Effector memory CD4-positive, alpha-beta T cell (primary cell): ENCODE data around the gene DNASE1L3.

Experiments used
- DNase-seq, 3 donors: peaks; one replicate each; pipeline ENCODE4 v3.0.0-alpha.2; 2020
- H3K27ac ChIP-seq: 2 replicates; pipeline ENCODE4 v1.7.0; 2013; ENCODE audit warnings: mild to moderate bottlenecking, low read length, moderate library complexity; ENCODE audit not compliant: insufficient read depth, poor library complexity, severe bottlenecking
- H3K27me3 ChIP-seq: replicated peaks from 2 replicates; pipeline ENCODE4 v1.7.0; 2013; ENCODE audit warnings: mild to moderate bottlenecking, low read length; ENCODE audit not compliant: insufficient read depth, control insufficient read depth, poor library complexity, severe bottlenecking
- H3K36me3 ChIP-seq: 2 replicates; pipeline ENCODE4 v1.7.0; 2013; ENCODE audit warnings: mild to moderate bottlenecking, low read length, moderate library complexity; ENCODE audit not compliant: control insufficient read depth, insufficient read depth
- H3K4me1 ChIP-seq: 2 replicates; pipeline ENCODE4 v1.7.0; 2013; ENCODE audit warnings: low read length, mild to moderate bottlenecking; ENCODE audit not compliant: control insufficient read depth, insufficient read depth, poor library complexity, severe bottlenecking
- H3K4me3 ChIP-seq: 2 replicates; pipeline ENCODE4 v1.7.0; 2013; ENCODE audit warnings: low read length, low read depth, mild to moderate bottlenecking; ENCODE audit not compliant: insufficient read depth, poor library complexity, severe bottlenecking
- H3K9me3 ChIP-seq: 2 replicates; pipeline ENCODE4 v1.7.0; 2013; ENCODE audit warnings: mild to moderate bottlenecking, low read length, moderate library complexity; ENCODE audit not compliant: control insufficient read depth

The DNASE1L3 gene

DNA sequence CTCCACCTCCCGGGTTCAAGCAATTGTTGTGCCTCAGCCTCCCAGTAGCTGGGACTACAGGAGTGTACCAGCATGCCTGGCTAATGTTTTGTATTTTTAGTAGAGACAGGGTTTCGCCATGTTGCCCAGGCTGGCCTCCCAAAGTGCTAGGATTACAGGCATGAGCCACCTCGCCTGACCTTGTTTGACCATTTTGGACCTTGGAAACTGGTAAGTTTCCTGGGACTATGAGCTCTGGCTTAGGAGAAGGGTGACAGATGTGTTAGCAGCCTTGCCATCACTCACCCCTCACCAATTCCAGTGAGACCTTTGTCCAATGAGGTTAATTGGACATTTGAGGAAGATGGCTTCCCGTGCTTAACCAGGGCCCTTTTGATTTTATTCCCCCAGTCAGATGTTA, 19.9 kb downstream of the DNASE1L3 start:
- H3K36me3 ChIP-seq = no peaks in the 10 kb centered on the region
- no peak for DNase-seq
- no peaks in the 10 kb centered on the region for H3K27me3 ChIP-seq
- H3K4me3 ChIP-seq = no peak overlapping the region
- H3K27ac ChIP-seq = no peak overlapping the region
- H3K9me3 ChIP-seq = no peaks in the 10 kb centered on the region
- H3K4me1 ChIP-seq = no peaks in the 10 kb centered on the region

DNA sequence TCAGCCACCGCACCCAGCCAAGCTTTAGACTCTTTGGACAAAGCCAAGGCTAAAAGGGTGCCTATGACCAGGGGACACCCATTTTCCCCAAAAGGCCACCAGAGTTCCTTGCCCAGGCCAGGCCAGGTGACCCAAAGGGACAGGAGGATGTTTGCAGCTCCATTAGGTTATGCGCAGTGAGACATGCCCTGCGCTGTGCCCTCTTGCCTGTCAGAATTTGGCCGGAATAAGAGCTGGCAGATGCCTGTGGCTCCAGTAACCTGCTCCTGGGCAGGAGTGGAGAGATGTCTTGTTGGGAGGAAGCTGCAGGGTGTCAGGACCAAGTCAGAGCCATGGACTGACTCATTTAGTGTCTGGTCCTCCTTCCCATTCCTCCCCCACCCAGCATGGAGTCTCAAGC, 20.5 kb downstream of the DNASE1L3 start:
- H3K4me1 ChIP-seq = no peaks in the 10 kb centered on the region
- no peak overlapping the region for H3K27ac ChIP-seq
- no peaks in the 10 kb centered on the region for H3K27me3 ChIP-seq
- no peaks in the 10 kb centered on the region for H3K9me3 ChIP-seq
- DNase-seq = no peak
- H3K36me3 ChIP-seq = no peaks in the 10 kb centered on the region
- no peak overlapping the region for H3K4me3 ChIP-seq

DNA sequence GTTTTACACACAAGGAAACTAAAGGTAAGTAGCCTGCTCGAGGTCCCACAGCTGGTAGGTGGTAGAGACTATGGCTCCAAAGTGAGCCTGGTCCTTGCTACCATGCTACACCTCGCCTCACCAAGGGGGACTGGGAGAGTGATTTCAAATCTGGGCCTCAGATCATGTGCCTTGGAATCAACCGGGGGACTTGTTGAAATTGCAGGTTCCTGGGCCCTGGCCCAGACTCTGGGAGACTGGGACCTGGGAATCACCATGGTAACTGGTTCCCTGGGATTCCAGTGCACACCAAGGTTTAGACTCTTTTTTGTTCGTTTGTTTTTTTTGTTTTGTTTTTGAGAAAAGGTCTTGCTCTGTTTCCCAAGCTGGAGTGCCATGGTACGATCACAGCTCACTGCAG, 21.1 kb downstream of the DNASE1L3 start:
- Histone ChIP-seq H3K27ac (no peak overlapping the region), H3K4me3 (no peak overlapping the region), H3K9me3 (no peaks in the 10 kb centered on the region), H3K4me1 (no peaks in the 10 kb centered on the region), H3K36me3 (no peaks in the 10 kb centered on the region), H3K27me3 (no peaks in the 10 kb centered on the region)
- DNase-seq = no peak

DNA sequence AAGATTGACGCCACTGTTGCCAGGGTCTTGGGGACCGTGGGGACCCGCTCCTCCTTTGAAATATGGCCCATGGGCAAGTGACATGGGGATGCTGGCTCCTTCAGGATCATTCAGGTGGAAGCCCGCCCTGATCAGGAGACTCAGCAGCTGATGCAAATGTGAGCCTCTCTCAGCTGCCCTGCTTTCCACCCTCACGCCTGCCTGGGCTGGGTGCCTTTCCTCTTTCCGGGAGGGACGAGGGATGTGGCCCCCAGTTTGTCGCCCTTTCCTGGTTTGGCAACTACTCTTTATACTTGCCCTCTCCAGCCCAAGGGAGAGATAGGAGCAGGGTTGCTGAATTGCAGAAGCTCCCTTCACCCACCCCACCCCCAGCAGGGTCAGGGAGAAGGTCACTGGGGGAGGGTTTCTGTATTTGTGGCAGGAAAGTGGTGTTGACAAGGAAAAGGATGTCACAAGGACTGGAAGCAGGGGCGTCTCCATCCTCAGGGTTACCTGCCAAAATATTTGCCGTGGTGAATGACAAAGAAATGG, 21.8 kb downstream of the DNASE1L3 start:
- no peak overlapping the region for H3K27ac ChIP-seq

DNA sequence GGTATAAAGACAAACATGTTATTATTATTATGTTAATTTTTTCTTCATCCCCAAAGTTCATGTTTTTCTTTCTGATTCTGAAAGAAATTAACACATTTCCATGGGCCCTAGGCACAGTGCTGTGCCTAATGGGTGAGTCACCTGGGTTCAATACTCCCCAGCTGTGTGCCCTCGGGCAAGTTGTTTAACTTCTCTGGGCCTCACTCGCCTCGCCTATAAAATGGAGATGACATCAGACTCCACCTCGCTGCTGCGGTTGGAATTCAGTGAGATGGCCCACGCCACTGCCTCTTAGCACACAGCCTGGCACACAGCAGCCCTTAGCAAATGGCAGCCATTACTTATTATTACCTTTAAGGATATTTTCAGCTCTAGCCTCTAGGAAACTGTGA, 22.6 kb downstream of the DNASE1L3 start:
- H3K9me3 ChIP-seq = no peaks in the 10 kb centered on the region
- H3K27ac ChIP-seq = no peak overlapping the region
- H3K4me3 ChIP-seq = no peak overlapping the region
- H3K36me3 ChIP-seq = no peaks in the 10 kb centered on the region
- H3K4me1 ChIP-seq = no peaks in the 10 kb centered on the region
- no peak for DNase-seq
- H3K27me3 ChIP-seq = no peaks in the 10 kb centered on the region

More for the DNA sequence above, 21.8 kb downstream of the DNASE1L3 start:
- no peaks in the 10 kb centered on the region for H3K9me3 ChIP-seq
- H3K36me3 ChIP-seq = no peaks in the 10 kb centered on the region
- H3K27me3 ChIP-seq = no peaks in the 10 kb centered on the region
- H3K4me3 ChIP-seq = no peak overlapping the region
- no peak for DNase-seq
- no peaks in the 10 kb centered on the region for H3K4me1 ChIP-seq

DNA sequence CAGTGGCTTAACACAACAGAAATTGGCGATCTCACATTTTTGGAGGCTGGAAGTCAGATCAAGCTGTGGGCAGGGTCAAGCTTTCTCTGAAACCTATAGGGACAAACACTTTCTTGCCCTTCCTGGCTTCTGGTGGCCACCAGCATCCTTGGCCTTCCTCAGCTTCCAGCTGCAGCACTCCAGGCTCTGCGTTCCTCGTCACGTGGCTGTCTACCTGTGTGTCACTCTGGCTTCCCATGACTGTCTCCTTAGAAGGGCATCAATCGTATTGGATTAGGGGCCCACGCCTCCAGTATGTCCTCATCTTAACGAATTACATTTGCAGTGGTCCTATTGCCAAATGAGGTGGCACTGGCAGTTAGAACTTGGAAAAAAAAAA, 25.8 kb downstream of the DNASE1L3 start:
- Histone ChIP-seq H3K27ac (no peak overlapping the region), H3K4me3 (no peak overlapping the region), H3K27me3 (no peaks in the 10 kb centered on the region), H3K9me3 (no peaks in the 10 kb centered on the region), H3K4me1 (no peaks in the 10 kb centered on the region), H3K36me3 (no peaks in the 10 kb centered on the region)
- DNase-seq = no peak

DNA sequence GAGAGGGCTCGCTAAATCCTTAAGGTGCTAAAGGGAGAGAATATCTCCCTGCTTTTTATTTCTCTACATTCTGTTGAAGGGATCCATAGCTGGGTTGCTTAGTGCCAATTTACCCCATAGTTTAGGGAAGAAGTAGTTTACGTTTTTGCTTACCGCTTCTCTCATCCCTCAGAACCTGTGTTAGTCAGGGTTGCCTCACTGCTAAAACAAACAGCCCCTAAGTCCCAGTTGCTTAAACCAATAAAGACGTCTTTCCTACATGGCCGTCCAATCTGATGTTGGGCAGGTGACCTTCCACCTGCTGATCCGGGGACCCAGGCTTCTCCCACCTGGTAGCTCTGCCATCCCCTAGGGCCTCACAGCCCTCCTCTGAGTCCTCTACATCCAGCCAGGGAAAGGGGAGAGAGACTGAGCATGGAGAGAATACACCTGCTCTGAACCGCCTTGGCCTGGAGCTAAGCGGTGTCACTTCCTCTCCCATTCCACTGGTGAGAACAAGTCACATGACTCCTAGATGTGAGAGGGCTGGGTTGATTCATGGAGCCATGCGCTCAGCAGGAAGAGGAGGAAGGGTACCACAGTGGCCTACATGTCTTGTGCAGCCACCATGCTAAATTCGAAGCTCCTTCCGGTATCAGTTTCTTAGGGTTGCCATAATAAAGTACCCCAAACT, 26.3 kb downstream of the DNASE1L3 start:
- Histone ChIP-seq H3K36me3 (no peaks in the 10 kb centered on the region), H3K27ac (no peak overlapping the region), H3K4me3 (no peak overlapping the region), H3K9me3 (no peaks in the 10 kb centered on the region), H3K4me1 (no peaks in the 10 kb centered on the region), H3K27me3 (no peaks in the 10 kb centered on the region)
- DNase-seq = no peak

DNA sequence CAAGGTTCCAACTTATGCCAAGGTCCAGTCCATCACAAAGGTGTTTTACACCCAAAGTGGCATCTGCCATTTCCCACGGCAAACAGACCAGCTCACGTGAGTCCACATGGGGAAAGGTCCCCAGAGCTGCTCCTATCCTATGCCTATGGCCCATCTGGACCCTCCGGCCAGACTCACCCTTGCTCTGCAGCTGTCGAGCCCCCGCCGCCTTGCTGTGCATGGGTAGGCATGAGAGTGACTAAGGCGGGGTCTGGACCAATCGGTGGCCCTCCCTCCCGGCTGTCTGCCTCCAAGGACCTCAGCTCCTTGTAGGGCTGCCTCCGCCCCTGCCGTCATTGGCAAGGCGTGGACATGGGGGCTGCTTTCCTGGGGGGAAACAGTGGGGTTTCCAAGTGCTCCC, 26.9 kb downstream of the DNASE1L3 start:
- H3K27ac ChIP-seq = no peak overlapping the region

DNA sequence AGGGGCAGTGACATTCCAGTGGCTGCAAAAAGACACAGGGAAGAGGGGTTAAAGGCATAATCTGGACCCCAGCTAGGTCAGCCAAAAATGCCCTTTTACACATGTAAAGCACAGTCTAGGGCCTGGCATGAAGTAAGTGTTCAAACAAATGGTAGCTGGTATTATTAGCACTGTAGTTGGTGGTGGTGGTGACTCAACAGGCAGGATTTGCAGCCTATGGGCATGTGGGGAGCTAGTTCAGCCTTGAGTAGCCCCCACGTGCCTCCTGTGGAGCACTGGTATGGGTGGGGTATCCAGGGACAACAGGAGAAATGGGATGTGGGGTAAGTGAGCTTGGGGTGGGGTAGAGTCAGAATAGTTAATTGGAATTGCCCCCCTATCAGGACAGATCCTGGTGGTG, 27.6 kb downstream of the DNASE1L3 start:
- Histone ChIP-seq H3K4me1 (peaks cover 5% of the 10 kb centered on the region), H3K36me3 (no peaks in the 10 kb centered on the region), H3K4me3 (no peak overlapping the region), H3K9me3 (no peaks in the 10 kb centered on the region), H3K27ac (no peak overlapping the region), H3K27me3 (no peaks in the 10 kb centered on the region)
- DNase-seq = no peak

More for the DNA sequence above, 26.9 kb downstream of the DNASE1L3 start:
- H3K4me3 ChIP-seq = no peak overlapping the region
- no peaks in the 10 kb centered on the region for H3K9me3 ChIP-seq
- H3K36me3 ChIP-seq = no peaks in the 10 kb centered on the region
- H3K4me1 ChIP-seq = no peaks in the 10 kb centered on the region
- H3K27me3 ChIP-seq = no peaks in the 10 kb centered on the region
- no peak for DNase-seq

DNA sequence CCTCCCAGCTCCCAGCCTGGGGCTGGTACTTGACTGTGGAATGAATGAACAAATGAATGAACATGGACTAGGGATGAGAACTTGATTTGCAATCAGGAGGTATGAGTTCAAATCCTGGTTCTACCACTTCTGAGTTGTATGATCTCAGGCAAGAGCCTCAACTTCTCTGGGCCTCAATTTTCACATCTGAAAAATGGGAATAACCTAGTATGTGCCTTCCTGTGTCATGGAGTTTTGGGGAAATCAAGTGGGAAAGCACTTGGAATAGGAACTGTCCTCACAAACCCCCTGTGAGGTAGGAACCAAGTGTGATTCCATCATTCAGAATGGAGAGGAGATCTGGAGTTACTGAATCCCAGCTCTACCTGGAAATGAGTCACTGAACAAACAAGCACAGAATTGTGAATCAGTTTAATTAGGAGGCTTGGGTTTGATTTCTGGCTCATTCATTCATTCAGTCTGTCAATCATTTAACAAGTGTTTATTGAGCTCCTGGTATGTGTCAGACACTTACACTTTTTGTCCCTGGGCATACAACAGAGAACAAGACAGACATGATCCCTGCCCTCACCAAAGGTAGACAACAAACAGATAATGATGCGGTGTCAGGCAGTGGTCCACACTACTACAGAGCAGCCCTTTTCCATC, 29.7 kb downstream of the DNASE1L3 start:
- Histone ChIP-seq H3K9me3 (no peaks in the 10 kb centered on the region), H3K36me3 (no peaks in the 10 kb centered on the region), H3K4me3 (no peak overlapping the region), H3K27ac (no peak overlapping the region), H3K27me3 (no peaks in the 10 kb centered on the region), H3K4me1 (peaks cover 12% of the 10 kb centered on the region)
- DNase-seq = no peak
